ENCODE measurements around the gene ACADM. TPM values are rescaled to one million over a fixed set of nuclear protein-coding genes. Genes with fewer than 3 reads are reported as not detected.
"Not testable (repeated sequence)": the region's sequence is repeated elsewhere in the genome, so short reads cannot be mapped to it uniquely, and the experiment has no call there.

The ACADM gene
- 96.3 TPM for total RNA-seq (ENCODE audit: insufficient read depth, low replicate concordance)

DNA sequence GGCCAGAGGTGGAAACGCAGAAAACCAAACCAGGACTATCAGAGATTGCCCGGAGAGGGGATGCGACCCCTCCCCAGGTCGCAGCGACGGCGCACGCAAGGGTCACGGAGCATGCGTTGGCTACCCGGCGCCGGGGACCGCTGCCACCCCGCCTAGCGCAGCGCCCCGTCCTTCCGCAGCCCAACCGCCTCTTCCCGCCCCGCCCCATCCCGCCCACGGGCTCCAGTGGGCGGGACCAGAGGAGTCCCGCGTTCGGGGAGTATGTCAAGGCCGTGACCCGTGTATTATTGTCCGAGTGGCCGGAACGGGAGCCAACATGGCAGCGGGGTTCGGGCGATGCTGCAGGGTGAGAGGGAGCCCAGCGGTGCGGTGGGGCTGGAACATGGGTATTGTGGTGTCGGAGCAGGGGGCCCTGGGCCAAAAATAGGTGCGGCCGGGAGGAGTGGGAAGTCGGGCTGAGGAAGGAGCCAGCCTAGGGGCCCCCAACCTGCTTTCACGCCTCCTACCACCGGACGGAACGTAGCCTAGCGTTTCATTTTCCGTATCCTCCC lies at the start of gene ACADM:
TSS of gene ACADM (plus strand) at position 238 of the 551 bp plus-strand sequence. CDS start at position 317, 79 bp downstream.
- DNase-seq (ENCODE audit: low spot score): peak; percentile 95

DNA sequence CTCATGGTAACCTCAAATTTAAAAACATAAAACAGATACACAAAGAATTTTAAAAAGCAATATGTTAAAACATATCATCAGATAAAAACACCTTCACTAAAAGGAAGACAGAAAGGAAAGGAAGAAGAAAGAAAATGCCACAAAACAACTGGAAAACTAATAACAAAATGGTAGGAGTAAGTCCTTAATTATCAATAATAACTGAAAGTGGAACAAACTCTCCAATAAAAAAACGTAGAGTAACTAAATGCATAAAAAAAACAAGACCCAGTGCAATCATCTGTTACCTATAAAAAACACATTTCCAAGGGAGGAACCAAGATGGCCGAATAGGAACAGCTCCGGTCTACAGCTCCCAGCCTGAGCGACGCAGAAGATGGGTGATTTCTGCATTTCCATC lies 47.1 kb upstream of the ACADM start:
- no peak for DNase-seq (ENCODE audit: low spot score)

DNA sequence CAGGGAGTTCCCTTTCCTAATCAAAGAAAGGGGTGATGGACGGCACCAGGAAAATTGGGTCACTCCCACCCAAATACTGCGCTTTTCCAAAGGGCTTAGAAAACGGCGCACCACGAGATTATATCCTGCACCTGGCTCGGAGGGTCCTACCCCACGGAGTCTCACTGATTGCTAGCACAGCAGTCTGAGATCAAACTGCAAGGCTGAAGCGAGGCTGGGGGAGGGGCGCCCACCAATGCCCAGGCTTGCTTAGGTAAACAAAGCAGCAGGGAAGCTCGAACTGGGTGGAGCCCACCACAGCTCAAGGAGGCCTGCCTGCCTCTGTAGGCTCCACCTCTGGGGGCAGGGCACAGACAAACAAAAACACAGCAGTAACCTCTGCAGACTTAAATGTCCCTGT lies 46.5 kb upstream of the ACADM start:
- not testable (repeated sequence) for DNase-seq (ENCODE audit: low spot score)

DNA sequence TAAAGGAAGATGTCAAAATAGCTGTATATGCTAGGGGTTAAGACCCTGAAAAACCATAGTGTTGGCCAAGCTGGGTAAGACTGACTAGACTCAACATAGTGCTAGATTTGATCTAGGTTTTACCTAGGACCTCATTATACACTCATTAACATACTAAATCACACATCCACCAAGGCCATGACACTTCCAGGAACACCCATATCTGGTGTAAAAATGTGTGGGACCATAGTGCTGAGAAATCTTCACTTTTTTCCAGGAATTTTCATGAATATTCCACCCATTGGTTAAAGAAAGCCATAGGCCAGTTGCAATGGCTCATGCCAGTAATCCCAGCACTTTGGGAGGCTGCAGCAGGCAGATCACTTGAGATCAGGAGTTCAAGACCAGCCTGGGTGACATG lies 34.0 kb upstream of the ACADM start:
- DNase-seq (ENCODE audit: low spot score): no peak

DNA sequence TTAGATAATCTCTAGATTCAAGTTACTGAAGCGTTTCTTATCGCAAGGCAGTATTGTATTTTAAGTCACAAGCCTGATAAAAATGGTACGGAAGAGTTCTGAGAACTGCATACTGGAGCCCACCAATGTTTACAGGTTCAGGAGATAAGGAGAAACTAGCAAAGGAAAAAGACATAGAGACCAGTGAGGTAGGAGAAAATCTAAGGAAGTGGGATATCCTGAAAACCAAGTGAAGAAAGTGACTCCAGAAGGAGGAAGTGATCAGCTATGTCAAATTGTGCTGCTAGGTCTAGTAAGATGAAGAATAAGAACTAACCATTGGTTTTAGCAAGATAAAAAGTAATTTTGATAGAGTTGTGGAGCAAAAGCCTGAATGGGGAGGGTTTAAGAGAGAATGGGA lies 31.0 kb upstream of the ACADM start:
- no peak for DNase-seq (ENCODE audit: low spot score)

DNA sequence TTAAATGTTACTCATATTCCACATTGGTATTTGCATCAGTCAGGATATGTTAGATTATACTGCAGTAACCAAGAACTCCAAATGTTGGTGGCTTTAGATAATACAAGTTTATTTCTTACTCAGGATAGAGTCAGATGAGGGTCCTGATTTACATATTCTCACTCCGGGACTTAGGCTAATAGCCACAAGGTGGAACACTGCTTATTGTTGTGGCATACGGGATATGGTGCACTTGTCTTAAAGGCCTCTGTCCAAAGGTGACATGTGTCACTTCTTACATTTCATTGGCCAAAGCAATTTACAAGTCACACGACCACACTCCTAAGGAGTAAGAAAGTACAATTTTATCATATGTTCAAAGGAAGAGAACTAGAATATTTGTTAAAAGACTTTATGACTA lies 28.5 kb upstream of the ACADM start:
- no peak for DNase-seq (ENCODE audit: low spot score)

DNA sequence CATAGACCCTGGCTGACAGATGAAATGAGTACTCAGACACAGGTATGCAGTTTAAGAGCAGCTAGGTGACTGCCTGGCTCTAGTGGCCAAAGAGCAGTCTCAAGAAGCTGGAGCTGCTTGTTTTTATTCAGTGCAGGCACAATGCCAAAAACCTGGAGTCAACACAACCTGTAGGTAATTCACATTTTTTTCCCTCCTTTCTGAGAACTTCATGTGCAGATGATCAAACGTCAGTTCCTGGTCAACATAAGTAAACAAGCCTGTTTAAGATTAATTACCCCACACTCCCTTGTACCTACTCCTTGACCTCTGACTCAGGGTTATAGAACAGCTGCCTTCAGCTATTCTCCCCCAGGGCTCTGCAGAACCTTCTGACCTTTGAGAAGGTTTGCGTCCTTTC lies 17.3 kb upstream of the ACADM start:
- no peak for DNase-seq (ENCODE audit: low spot score)

DNA sequence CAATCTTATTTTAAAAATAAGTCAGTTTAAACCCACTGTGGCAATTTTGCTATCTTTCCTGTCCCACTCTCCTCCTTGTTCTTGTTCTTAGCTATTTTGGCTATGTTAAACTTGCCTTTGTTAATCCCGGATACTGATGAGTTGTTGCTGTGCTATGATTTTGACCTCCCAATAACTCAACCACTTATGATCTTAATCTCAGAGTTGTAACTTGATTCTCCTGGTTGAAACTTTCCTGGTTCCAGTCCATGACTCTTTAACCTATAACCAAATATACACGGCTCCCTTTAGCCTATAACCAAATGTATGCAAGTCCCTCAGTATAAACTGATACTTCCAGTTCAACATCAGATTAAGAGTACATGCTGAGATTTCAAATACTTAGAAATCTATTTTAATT lies 15.6 kb upstream of the ACADM start:
- DNase-seq (ENCODE audit: low spot score): no peak

DNA sequence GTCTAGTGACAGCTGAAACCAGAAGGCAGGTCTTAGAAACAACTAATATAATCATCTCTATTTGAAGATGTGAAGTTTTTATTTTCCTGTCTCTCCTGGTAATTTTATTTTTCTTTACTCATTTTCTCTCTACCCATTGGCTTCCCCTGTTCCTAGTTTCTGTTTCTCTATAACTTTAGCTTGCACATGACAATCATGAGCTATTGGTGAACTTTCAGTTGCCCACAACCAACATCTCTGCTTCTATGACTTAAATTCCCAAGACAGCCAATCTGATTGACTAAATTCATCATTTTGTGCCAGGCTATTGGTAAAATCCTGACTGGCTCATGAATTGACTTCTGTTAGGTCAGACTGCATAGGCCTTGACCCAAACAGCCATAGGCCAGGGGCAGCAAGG lies 13.7 kb upstream of the ACADM start:
- DNase-seq (ENCODE audit: low spot score): no peak

DNA sequence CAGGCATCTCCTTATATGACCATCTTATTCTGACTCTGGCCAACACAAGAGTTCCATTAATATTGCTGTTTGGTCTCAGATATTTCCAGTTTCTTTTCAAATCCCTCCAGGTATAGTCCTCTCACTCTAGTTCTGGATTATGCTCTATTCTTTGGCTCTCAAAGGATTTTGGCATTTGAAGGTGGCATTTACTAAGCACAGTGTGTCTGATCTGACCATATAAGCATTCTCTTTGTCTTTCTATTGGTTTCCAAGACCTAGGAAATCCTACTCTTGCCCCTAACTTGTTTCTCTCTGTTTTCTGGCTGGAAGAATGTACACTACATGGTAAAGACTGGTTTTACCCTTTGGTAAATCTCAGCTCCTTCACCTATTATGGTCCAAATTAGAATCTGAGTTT lies 12.7 kb upstream of the ACADM start:
- no peak for DNase-seq (ENCODE audit: low spot score)

DNA sequence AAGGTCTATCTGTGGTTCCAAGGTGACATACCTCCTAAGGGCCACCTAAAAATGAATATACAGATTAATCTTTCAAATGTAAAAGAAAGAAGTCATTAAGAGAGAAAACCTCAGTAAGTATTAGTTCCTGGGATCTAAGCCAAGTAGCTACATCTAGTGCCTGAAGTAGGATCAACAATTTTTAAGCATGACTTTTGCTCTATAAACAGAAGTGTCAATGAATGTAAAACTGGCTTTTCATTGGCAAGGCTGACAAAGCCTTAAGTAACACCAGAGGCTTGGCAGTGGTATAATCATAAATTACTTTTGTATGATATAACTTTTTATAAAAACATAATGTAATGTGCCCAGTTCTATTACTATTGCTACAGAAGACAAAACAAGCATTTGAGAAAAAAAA lies 12.2 kb upstream of the ACADM start:
- no peak for DNase-seq (ENCODE audit: low spot score)

DNA sequence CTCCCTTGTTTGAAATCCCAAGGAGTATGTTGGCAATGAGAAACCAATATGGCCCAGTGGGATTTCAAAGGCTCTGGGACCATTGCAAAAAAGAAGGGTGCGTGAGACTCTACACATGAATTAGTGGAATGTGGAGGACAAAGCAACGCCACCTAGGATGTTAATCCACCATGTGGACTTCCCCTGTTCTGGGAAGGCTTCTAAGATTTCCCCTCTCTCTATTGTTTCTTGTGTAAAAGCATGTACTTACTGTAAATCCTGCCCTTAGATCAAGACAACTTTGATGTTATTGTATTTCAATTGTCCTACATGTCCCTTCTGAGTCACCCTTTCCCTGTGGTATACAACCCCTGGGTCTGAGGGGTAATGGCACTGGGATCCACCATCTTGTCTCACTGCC lies 4.7 kb upstream of the ACADM start:
- DNase-seq (ENCODE audit: low spot score): no peak

DNA sequence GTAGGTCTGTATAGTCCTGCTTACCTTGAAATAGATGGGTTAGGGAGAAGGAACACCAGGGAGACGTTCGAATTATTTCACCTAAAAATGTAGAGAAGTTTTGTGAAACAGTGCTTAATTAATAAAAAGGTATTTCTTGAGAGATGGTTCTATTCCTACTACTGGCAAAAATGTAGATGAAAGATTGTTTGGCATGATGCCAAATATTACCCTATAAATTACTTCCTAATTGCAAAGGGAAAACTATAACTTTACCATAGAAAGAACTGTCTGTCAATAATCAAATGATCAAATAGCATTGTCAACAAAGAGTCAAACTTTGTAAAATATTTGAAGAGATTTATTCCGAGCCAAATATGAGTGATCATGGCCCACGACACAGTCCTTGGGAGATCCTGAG lies 4.2 kb upstream of the ACADM start:
- DNase-seq (ENCODE audit: low spot score): no peak

DNA sequence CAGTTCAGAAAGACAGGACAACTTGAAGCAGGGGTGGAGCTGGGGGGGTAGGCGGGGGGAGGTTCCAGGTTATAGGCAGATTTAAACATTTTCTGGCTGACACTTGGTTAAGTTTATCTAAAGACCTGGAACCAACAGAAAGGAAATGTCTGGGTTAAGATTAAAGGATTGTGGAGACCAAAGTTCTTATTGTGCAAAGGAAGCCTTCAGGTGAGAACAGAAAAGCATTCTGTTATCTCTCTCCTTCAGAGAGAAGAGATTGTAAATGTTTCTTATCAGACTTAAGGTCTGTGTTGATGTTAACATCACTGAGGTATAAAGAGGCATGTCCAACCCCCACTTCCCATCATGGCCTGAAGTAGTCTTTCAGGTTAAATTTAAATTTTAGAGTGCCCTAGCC lies 3.7 kb upstream of the ACADM start:
- no peak for DNase-seq (ENCODE audit: low spot score)

DNA sequence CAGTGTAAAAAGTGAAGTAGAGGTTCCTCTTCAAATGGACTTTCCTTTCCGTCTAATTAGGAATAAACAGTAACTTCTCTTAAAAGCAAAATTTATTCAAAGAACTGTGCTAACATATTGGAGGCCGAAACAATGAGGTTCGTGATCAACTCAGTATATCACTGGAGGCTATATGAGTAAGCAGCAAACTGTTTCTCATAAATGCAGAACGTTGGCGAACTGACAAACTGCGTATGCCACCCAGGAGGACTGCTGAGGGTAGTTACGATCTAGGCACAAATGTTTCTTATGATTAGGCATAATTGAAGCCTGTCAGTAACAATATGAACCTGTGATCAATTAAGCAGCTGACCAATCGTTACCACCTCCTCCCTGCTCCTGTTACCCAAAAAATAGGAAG lies 2.3 kb upstream of the ACADM start:
- DNase-seq (ENCODE audit: low spot score): not testable (repeated sequence)

DNA sequence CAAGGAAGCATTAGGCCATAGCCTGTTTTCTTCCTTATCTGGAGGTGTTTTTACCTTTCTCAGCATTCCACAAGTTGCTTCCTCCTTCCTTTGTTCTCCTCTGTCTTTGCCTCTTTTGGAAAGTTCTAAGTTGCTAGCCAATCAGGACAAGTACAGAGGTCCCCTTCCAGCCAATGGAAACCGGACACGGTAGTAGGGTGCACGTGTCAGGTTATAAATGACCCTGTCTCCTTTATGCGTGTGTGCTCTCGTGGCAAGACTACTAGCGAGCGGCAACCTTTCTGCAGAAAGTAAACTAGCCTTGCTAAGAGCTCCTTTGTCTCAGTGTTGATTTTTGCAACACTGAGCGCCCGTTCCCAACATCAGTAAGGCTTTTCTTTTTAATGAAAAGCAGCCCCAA lies 1.5 kb upstream of the ACADM start:
- no peak for DNase-seq (ENCODE audit: low spot score)

DNA sequence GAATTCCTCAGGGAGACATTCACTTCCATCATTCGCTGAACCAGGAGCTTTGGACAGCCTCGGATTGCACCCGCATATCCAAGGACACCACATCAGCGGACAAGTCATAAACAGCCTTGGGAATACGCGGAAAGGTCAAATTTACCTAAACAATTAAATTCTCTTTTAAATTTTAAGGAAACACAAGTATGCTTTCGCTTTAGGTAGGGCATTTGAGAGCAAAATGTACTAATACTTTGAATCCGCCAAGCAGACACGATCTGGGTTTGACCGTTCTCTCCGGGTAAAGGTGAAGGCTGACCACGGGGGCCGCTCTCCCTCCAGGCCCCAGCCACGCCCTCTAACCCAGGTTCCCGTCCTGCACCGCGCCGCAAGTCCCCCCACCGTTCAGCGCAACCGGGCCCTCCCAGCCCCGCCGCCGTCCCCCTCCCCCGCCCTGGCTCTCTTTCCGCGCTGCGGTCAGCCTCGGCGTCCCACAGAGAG lies 479 bp upstream of the ACADM start:
- peak; percentile 2 for DNase-seq (ENCODE audit: low spot score)

DNA sequence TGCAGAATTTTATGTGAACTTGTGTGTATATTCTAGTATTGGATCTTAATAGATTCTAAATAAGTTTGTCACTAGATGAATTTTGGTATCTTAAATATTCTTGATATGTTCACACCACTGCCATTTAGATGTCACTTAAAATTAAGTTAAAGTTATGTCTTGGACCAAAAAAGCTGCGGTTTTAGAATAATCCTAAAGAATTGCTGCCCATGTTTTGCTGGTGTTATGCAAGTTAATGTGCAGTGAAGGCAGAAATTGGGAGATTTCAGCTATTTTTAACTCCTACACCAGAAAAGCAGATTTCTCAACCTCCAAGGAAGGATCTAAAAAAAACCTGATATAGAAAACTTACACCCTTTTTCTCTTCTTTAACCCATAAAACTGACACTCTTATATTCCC lies 757 bp downstream of the ACADM start:
- DNase-seq (ENCODE audit: low spot score): peak; percentile 37

DNA sequence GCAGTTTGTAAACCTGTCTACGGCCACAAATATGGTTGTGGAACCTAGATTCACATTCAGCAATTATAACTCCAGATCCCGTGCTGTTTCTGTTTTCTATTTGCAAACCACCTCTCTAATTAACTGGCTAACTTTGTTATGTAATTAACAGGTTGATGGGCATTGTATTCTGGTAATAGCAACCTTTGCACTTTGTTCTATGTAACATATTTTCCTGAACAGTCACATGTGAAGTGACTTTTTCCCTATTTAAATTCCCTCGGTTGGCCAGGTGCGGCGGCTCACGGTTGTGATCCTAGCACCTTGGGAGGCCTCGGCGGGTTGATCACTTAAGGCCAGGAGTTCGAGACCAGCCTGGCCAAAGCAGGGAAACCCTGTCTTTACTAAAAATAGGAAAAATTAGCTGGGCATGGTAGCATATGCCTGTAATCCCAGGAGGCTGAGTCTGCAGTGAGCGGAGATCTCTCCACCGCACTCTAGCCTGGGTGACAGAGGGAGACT lies 1.4 kb downstream of the ACADM start:
- DNase-seq (ENCODE audit: low spot score): no peak

DNA sequence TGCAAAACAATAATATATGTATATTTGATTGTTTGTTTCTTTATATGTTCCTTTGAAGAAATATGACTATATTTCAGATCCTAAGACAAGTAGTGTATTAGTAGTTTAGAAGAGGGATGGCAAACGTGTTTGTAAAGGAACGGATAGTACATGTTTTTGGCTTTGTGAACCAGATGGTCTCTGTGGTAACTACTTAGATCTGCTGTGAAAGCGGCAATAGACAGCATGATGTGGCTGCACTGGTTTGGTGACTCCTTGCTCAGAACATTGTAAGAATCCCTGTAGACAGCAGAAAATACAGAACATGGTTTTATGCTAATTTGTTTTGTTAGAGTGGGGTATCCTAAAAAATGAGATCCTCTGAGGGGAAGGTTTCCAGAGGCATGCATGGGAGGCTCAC lies 3.1 kb downstream of the ACADM start:
- DNase-seq (ENCODE audit: low spot score): no peak

DNA sequence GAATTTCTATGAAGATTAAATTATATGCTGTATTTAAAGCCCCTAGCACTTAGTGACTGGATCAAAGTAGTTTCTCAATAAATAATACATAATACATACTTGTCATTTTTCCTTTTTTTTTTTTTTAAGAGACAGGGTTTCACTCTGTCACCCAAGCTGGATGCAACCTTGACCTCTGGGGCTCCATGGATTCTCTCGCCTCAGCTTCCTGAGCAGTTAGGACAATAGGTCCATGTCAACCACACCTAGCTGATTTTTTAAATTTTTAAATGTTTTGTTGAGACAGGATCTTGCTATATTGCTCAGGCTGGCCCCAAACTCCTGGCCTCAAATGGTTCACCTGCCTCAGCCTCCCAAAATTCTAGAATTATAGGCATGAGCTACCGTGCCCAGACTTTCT lies 5.9 kb downstream of the ACADM start:
- DNase-seq (ENCODE audit: low spot score): no peak

DNA sequence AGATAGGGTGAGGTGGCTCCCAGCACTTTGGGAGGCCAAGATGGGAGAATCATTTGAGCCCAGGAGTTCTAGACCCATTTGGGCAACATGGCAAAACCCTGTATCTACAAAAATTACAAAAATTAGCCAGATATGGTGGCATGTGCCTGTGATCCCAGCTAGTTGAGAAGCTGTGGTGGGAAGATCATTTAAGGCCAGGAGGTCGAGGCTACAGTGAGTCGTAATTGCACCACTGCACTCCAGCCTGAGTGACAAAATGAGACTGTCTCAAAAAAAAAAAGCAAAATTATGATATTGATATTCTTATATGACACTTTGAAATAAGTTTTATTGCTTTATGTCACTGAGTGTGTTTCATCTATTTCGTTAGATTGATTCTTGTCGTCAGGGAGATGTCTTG lies 7.4 kb downstream of the ACADM start:
- no peak for DNase-seq (ENCODE audit: low spot score)

DNA sequence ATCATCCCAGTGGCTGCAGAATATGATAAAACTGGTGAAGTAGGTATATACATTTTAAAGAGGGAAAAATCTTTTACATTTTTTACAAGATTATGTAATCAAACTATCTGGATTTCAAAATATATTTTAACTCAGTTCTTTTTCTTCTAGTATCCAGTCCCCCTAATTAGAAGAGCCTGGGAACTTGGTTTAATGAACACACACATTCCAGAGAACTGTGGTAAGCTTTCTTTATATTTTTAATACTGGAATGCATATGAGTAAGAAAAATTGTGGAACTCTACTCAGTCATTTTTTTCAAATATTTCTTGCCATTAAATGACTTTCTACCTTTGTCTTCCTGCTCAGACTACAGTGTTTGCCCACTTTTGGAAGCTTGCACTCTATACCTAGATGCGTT lies 8.2 kb downstream of the ACADM start:
- DNase-seq (ENCODE audit: low spot score): no peak

DNA sequence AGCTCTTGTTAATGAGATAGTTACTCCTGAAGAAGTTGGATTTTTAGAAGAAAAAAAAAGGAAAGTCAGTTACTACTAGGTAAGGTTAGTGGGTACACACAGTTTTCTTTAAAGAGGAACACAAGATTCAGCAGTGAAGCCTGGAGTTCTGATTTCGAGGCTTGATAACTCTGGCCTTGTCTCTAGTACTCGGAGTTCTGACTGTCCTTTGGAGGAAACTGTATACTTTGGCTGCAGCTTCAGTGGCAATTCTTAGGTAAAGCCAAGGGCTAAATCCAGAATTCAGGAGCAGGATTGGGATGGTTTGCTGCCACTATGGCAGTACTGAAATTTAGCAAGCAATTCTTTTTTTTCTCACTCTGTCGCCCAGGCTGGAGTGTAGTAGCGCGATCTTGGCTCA lies 9.2 kb downstream of the ACADM start:
- no peak for DNase-seq (ENCODE audit: low spot score)

Measured in umbilical cord (tissue), 2 donors.